B cell (primary cell): ENCODE results near the gene NT5DC2. TPM values are rescaled to one million over a fixed set of nuclear protein-coding genes. Genes with fewer than 3 reads are reported as not detected.

Experiments
- ATAC-seq: fragments of 200-7000 bp; cut with Tn5 transposase; one replicate; pipeline ENCODE4 v1.10.0; 2021; ENCODE audit warnings: low read depth, mild to moderate bottlenecking, moderate number of reproducible peaks, moderate library complexity
- CTCF ChIA-PET: fragments of 350-600 bp; sonication (Branson Sonifier 250); formaldehyde crosslinking; loops from one replicate; lab custom pipeline; 2021; ENCODE audit warnings: antibody characterized with exemption, inconsistent platforms; lab: Charles Lee
- POLR2A ChIA-PET: fragments of 350-600 bp; sonication (Branson Sonifier 250); formaldehyde crosslinking; loops from one replicate; lab custom pipeline; 2021; ENCODE audit warnings: antibody characterized with exemption; lab: Charles Lee
- DNase-seq: peaks from one replicate; pipeline ENCODE4 v3.0.0; 2013
- H2AFZ ChIP-seq: 2 replicates; pipeline ENCODE4 v1.6.1; 2012; ENCODE audit warnings: mild to moderate bottlenecking, low read depth, low read length; ENCODE audit not compliant: insufficient read depth, poor library complexity, severe bottlenecking
- H3K27ac ChIP-seq, 2 donors: 1 replicate in 1 of 2; 2 replicates in 1 of 2; pipeline ENCODE4 v1.5.1; 2012 to 2013; ENCODE audit warnings: low read length in 2 of 2, mild to moderate bottlenecking in 2 of 2, moderate library complexity in 1 of 2
- H3K27me3 ChIP-seq, 4 experiments: fragments of 200-600 bp in 1 of 4; sonication (generic) in 1 of 4; replicated peaks in 1 of 4; 1 replicate in 2 of 4; 2 replicates in 2 of 4; pipeline versions ENCODE4 v1.6.1 to v1.7.0; 2013 to 2016; ENCODE audit warnings: low read length in 3 of 4, mild to moderate bottlenecking in 2 of 4, mixed read lengths in 1 of 4, moderate library complexity in 1 of 4; ENCODE audit not compliant: insufficient read depth in 4 of 4, control insufficient read depth in 3 of 4; ENCODE audit errors: control extremely low read depth in 1 of 4
- H3K36me3 ChIP-seq, 2 experiments: replicated peaks in 1 of 2; 1 replicate in 1 of 2; 2 replicates in 1 of 2; pipeline versions ENCODE4 v1.6.1 to v1.7.1; 2013; ENCODE audit warnings: low read length in 1 of 2; ENCODE audit not compliant: insufficient read depth in 2 of 2, control insufficient read depth in 1 of 2; ENCODE audit errors: control extremely low read depth in 1 of 2, extremely low read depth in 1 of 2
- H3K4me1 ChIP-seq, 2 donors: fragments of 200-600 bp in 1 of 2; sonication (generic) in 1 of 2; 1 replicate in 1 of 2; 2 replicates in 1 of 2; pipeline versions ENCODE4 v1.5.1 to v1.6.1; 2013 to 2017; ENCODE audit warnings: low read length in 2 of 2; ENCODE audit not compliant: control insufficient read depth in 2 of 2, insufficient read depth in 2 of 2
- H3K4me2 ChIP-seq: replicated peaks from 2 replicates; pipeline ENCODE3; 2012; ENCODE audit warnings: mild to moderate bottlenecking, low read depth, low read length; ENCODE audit not compliant: poor library complexity, severe bottlenecking
- H3K4me3 ChIP-seq, 5 experiments: fragments of 200-600 bp in 1 of 5; sonication (generic) in 1 of 5; 1 replicate in 3 of 5; 2 replicates in 2 of 5; pipeline versions ENCODE4 v1.5.1 to v1.7.0; 2011 to 2016; ENCODE audit warnings: low read length in 4 of 5, mild to moderate bottlenecking in 4 of 5, low read depth in 2 of 5, control low read depth in 1 of 5, moderate library complexity in 1 of 5; ENCODE audit not compliant: insufficient read depth in 1 of 5; ENCODE audit errors: control extremely low read depth in 1 of 5, extremely low read depth in 1 of 5
- H3K79me2 ChIP-seq: fragments of 200-600 bp; sonication (generic); one replicate; pipeline ENCODE4 v1.6.0; 2016; ENCODE audit warnings: low read length; ENCODE audit not compliant: control insufficient read depth, insufficient read depth
- H3K9ac ChIP-seq: fragments of 200-600 bp; sonication (generic); 2 replicates; pipeline ENCODE4 v1.6.1; 2017; ENCODE audit warnings: mild to moderate bottlenecking, low read length, moderate library complexity
- H3K9me3 ChIP-seq, 3 donors: one replicate each; pipeline versions ENCODE4 v1.6.1 to v1.7.1; 2013; ENCODE audit warnings: low read length in 2 of 3; ENCODE audit not compliant: control insufficient read depth in 2 of 3, insufficient read depth in 1 of 3; ENCODE audit errors: control extremely low read depth in 1 of 3
- H4K20me1 ChIP-seq: 2 replicates; pipeline ENCODE4 v1.6.0; 2012; ENCODE audit warnings: mild to moderate bottlenecking, low read length; ENCODE audit not compliant: insufficient read depth, control insufficient read depth, poor library complexity, severe bottlenecking
- H3K27ac Mint-ChIP-seq: one replicate; pipeline ENCODE4 v1.8.0; 2021; ENCODE audit warnings: mixed read lengths
- H3K27me3 Mint-ChIP-seq: one replicate; pipeline ENCODE4 v1.8.0; 2021; ENCODE audit warnings: mixed read lengths
- H3K4me1 Mint-ChIP-seq: one replicate; pipeline ENCODE4 v1.8.0; 2021; ENCODE audit warnings: mixed read lengths
- H3K4me3 Mint-ChIP-seq: one replicate; pipeline ENCODE4 v1.8.0; 2021; ENCODE audit warnings: mixed read lengths
- H3K9me3 Mint-ChIP-seq: one replicate; pipeline ENCODE4 v1.8.0; 2022; ENCODE audit warnings: mixed read lengths; ENCODE audit not compliant: insufficient read depth
- EZH2 ChIP-seq: IDR thresholded peaks from 2 replicates; pipeline ENCODE4 v1.6.1; 2012; ENCODE audit warnings: borderline replicate concordance, low read depth, mild to moderate bottlenecking, moderate library complexity, low read length; ENCODE audit not compliant: insufficient read depth, poor library complexity, severe bottlenecking
- WGBS: methylation state at CpG from one replicate; pipeline ENCODE4 v1.1.5; 2013; ENCODE audit warnings: missing lambda C conversion rate; ENCODE audit not compliant: insufficient coverage; 5-methylcytosine and 5-hydroxymethylcytosine counted together
- intact Hi-C: fragments of 100-400 bp; cut with micrococcal nuclease; formaldehyde crosslinking; loops from one replicate; pipeline ENCODE4 v1.10.0; 2022
- polyA plus RNA-seq: library from polyadenylated mRNA; depleted of rRNA; stranded (reverse); fragments of >200 nt; gene quantifications from 2 replicates; pipeline ENCODE4 v1.2.3, GENCODE V29; 2012
- total RNA-seq, 2 donors: library from RNA; stranded (reverse); fragments of 120-200 nt in 1 of 2; gene quantifications; 1 replicate in 1 of 2; 2 replicates in 1 of 2; pipeline versions ENCODE4 v1.2.3 to v1.2.4, GENCODE V29; 2013 to 2022
- TF ChIP-seq, protein P1 (sequence below): fragments of 200-600 bp; IDR thresholded peaks from one replicate; pipeline ENCODE4 v1.8.0; 2022; ENCODE audit warnings: antibody characterized with exemption, mild to moderate bottlenecking

NT5DC2 gene
- total and polyA plus RNA-seq, 2 donors (not counting 1 experiment from before 2014, with no cell fraction given), result 11.2 to 11.9 TPM

DNA sequence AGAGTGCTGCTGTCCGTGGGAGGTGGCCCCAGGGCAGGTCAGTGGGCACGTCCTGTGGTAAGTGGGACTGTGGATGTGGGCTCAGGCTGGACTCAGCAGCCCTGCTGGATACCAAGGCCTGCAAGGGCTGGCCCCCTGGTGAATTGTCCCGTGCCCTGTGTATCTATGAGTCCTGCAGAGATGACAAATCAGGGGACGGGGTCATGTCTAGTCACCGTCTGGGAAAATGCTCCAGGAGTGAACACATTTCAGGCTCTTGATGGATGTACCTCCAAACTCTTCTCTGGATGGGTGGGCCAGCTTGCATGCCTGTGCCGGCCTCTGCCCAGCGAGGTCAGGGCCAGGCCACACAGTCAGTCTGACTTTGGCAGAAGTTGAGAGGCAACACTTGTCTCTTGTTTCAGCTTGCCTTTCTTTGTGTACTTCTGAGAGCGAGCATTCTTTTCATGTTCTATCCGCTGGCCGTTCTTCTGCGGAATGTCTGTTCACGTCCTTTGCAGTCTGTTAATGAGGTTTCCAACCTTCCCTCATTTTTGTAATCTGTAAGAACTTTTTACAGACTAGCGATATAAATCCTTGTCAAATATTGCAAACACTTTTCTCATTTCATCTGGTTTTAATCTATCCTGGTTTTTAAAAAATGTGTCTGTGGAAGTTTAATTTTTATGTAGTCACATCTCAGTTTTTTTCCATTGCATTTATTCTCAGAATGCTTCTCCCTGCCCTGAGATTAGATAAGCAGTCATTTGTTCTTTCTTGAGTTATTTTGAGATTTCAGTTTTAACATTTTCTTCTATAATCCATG, 49.9 kb downstream of the NT5DC2 start:
- Histone ChIP-seq H3K4me1 (no peaks in the 10 kb centered on the region), H3K27me3 (no peaks in the 10 kb centered on the region), H3K36me3 (peaks cover 0 to 66% of the 10 kb centered on the region in 2 experiments), H4K20me1 (no peaks in the 10 kb centered on the region), H3K4me3 (no peak overlapping the region), H3K9ac (no peak overlapping the region), H3K27ac (no peak overlapping the region), H2AFZ (no peak overlapping the region), H3K79me2 (no peaks in the 10 kb centered on the region), H3K9me3 (no peaks in the 10 kb centered on the region), H3K4me2 (no peak overlapping the region)
- ChIA-PET POLR2A (no interaction called here), CTCF (no interaction called here)
- DNase-seq (no peak), ATAC-seq (no peak)
- TF ChIP-seq EZH2, result no peak
- TF ChIP-seq, protein P1, sequence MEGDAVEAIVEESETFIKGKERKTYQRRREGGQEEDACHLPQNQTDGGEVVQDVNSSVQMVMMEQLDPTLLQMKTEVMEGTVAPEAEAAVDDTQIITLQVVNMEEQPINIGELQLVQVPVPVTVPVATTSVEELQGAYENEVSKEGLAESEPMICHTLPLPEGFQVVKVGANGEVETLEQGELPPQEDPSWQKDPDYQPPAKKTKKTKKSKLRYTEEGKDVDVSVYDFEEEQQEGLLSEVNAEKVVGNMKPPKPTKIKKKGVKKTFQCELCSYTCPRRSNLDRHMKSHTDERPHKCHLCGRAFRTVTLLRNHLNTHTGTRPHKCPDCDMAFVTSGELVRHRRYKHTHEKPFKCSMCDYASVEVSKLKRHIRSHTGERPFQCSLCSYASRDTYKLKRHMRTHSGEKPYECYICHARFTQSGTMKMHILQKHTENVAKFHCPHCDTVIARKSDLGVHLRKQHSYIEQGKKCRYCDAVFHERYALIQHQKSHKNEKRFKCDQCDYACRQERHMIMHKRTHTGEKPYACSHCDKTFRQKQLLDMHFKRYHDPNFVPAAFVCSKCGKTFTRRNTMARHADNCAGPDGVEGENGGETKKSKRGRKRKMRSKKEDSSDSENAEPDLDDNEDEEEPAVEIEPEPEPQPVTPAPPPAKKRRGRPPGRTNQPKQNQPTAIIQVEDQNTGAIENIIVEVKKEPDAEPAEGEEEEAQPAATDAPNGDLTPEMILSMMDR, result no peak
- Mint-ChIP-seq H3K27me3 (no peaks in the 10 kb centered on the region), H3K4me1 (no peaks in the 10 kb centered on the region), H3K9me3 (no peaks in the 10 kb centered on the region), H3K27ac (no peak overlapping the region), H3K4me3 (no peak overlapping the region)
- WGBS, result 98% methylated on average over 12 of the region's 13 CpGs
- intact Hi-C loops, result no loop called here

DNA sequence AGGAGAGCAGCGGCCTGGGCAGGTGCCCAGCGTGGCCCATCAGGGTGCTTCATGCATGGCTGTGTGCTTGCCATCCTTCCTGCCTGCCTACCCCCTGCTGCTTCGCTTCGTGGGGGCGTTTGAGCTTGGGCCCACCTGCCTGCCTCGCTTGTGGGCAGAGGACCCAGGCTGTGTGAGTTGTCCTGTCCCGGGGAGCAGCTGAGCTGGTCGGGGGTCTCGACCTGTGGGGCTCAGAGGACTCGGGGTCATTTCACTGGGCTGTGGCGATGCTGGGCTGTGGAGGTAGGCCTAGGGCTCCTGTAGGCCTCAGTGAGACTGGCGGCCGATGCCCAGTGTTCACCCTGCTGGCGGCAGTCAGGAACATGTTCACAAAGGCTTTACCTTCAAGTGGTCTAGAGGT, 50.6 kb downstream of the NT5DC2 start:
- H3K27ac Mint-ChIP-seq, result no peak overlapping the region

More for the DNA sequence above, 50.6 kb downstream of the NT5DC2 start:
- 91% methylated on average over 14 of the region's 14 CpGs for WGBS
- ChIA-PET POLR2A (no interaction called here), CTCF (no interaction called here)
- no peak for DNase-seq
- Histone ChIP-seq H3K9ac (no peak overlapping the region), H3K36me3 (peaks cover 2 to 68% of the 10 kb centered on the region in 2 experiments), H3K4me1 (no peaks in the 10 kb centered on the region), H3K4me2 (no peak overlapping the region), H3K27me3 (no peaks in the 10 kb centered on the region), H3K9me3 (no peaks in the 10 kb centered on the region), H3K27ac (no peak overlapping the region), H2AFZ (no peak overlapping the region), H4K20me1 (no peaks in the 10 kb centered on the region), H3K4me3 (no peak overlapping the region), H3K79me2 (no peaks in the 10 kb centered on the region)
- H3K9me3 Mint-ChIP-seq, result no peaks in the 10 kb centered on the region
- intact Hi-C loops, result no loop called here
- TF ChIP-seq, protein P1, result no peak
- TF ChIP-seq EZH2, result no peak
- H3K4me1 Mint-ChIP-seq, result no peaks in the 10 kb centered on the region
- no peaks in the 10 kb centered on the region for H3K27me3 Mint-ChIP-seq
- no peak overlapping the region for H3K4me3 Mint-ChIP-seq
- ATAC-seq, result no peak
